ENCODE results near the gene ICA1.

GRCh38 chr7:8105449-8106095 lies 156.4 kb downstream of the ICA1 start:
- TF ChIP-seq CTCF (IDR thresholded peaks at IDR 0.05): no peak
- no peak for TF ChIP-seq POLR2A (IDR thresholded peaks at IDR 0.05)
- no peak for TF ChIP-seq POLR2AphosphoS5 (IDR thresholded peaks at IDR 0.05)

Data from breast epithelium (tissue), 3 donors.